Activated naive CD8-positive, alpha-beta T cell (primary cell): ENCODE measurements around the gene SPIRE2.

Experiments used
- H3K27ac Mint-ChIP-seq: one replicate; pipeline ENCODE4 v1.8.0; 2021; ENCODE audit warnings: mixed read lengths
- H3K27me3 Mint-ChIP-seq: one replicate; pipeline ENCODE4 v1.8.0; 2021; ENCODE audit warnings: mixed read lengths
- H3K36me3 Mint-ChIP-seq: one replicate; pipeline ENCODE4 v1.8.0; 2021; ENCODE audit warnings: mixed read lengths
- H3K4me1 Mint-ChIP-seq: one replicate; pipeline ENCODE4 v1.8.0; 2021; ENCODE audit warnings: low read depth, mixed read lengths
- H3K4me3 Mint-ChIP-seq: one replicate; pipeline ENCODE4 v1.8.0; 2021; ENCODE audit warnings: mild to moderate bottlenecking, mixed read lengths
- H3K9me3 Mint-ChIP-seq: one replicate; pipeline ENCODE4 v1.8.0; 2021; ENCODE audit warnings: low read depth, mixed read lengths

Gene SPIRE2

GRCh38 chr16:89903908-89904515 lies 75.7 kb downstream of the SPIRE2 start:
- no peaks in the 10 kb centered on the region for H3K36me3 Mint-ChIP-seq
- no peak overlapping the region for H3K27ac Mint-ChIP-seq
- no peaks in the 10 kb centered on the region for H3K27me3 Mint-ChIP-seq
- H3K4me3 Mint-ChIP-seq: no peak overlapping the region
- no peaks in the 10 kb centered on the region for H3K4me1 Mint-ChIP-seq
- H3K9me3 Mint-ChIP-seq: no peaks in the 10 kb centered on the region

GRCh38 chr16:89904606-89905510 lies 76.6 kb downstream of the SPIRE2 start:
- Mint-ChIP-seq H3K9me3 (no peaks in the 10 kb centered on the region), H3K4me1 (no peaks in the 10 kb centered on the region), H3K4me3 (no peak overlapping the region), H3K36me3 (no peaks in the 10 kb centered on the region), H3K27ac (no peak overlapping the region), H3K27me3 (no peaks in the 10 kb centered on the region)

GRCh38 chr16:89905511-89906139 lies 77.3 kb downstream of the SPIRE2 start:
- Mint-ChIP-seq H3K27me3 (no peaks in the 10 kb centered on the region), H3K27ac (no peak overlapping the region), H3K4me3 (no peak overlapping the region), H3K36me3 (no peaks in the 10 kb centered on the region), H3K9me3 (no peaks in the 10 kb centered on the region), H3K4me1 (no peaks in the 10 kb centered on the region)

DNA sequence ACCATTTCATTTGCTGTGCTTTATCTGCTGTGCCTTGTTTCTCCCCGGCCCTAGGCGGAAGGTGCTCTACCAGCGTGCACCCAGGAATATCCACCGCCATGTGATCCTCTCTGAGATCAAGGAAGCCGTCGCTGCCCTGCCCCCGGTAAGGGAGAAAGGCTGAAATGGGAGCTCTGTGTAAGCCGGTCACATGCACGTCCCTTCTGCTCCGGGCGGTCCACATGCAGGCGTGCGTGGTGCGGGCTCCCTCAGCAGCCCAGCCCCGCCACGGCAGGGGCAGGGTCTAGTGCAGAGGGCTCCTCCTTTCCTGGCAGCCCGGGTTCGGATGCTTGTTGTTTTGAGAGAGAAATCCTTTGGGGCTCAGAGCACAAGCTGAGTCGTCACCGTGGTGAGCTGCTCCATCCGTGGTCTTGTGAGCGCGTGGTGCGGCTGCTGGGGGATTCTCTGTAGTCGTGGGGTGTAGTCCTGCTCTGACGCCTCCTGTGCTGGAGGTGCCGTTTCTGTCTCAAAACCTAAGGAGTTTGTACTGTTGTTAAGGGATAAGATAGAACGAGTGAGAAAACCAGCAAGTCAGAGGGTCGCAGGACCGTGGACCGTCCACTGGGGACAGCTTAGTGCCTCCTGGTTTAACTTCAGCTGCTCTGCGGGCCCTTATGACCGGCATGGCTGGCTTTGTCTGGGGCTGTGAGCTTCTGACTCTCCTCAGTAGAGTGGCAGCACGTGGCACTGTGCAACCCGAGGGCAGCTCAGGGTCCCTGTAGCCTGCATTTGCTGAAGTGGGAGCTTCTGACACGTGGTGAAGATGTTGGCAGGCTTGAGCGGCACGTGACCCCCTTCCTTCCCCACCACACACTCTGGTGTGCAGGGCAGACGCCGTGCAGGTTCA lies 78.1 kb downstream of the SPIRE2 start:
- Mint-ChIP-seq H3K9me3 (no peaks in the 10 kb centered on the region), H3K36me3 (no peaks in the 10 kb centered on the region), H3K4me3 (no peak overlapping the region), H3K27ac (no peak overlapping the region), H3K27me3 (no peaks in the 10 kb centered on the region), H3K4me1 (no peaks in the 10 kb centered on the region)

DNA sequence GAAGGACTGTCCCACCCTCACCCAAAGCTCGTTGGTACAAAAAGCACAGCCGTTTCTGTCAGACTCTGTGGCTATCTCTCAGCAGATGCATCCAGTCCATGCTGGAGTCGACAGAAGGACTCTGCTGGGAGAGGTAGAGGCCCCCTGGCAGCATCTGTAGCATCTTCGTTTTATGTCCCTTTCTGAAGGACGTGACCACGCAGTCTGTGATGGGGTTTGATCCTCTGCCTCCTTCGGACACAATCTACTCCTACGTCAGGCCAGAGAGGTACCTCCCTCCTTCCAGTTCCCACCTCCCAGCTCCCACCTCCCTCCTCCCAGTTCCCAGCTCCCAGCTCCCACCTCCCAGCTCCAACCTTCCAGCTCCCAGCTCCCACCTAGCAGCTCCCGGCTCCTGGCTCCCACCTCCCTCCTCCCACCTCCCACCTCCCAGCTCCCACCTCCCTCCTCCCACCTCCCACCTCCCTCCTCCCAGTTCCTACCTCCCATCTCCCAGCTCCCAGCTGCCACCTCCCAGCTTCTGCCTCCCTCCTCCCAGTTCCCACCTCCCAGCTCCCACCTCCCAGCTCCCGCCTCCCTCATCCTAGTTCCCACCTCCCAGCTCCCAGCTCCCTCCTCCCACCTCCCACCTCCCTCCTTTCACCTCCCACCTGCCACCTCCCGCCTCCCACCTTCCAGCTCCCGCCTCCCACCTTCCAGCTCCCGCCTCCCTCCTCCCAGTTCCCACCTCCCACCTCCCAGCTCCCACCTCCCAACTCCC lies 79.0 kb downstream of the SPIRE2 start:
- Mint-ChIP-seq H3K36me3 (no peaks in the 10 kb centered on the region), H3K4me3 (no peak overlapping the region), H3K27ac (no peak overlapping the region), H3K9me3 (no peaks in the 10 kb centered on the region), H3K4me1 (no peaks in the 10 kb centered on the region), H3K27me3 (no peaks in the 10 kb centered on the region)

DNA sequence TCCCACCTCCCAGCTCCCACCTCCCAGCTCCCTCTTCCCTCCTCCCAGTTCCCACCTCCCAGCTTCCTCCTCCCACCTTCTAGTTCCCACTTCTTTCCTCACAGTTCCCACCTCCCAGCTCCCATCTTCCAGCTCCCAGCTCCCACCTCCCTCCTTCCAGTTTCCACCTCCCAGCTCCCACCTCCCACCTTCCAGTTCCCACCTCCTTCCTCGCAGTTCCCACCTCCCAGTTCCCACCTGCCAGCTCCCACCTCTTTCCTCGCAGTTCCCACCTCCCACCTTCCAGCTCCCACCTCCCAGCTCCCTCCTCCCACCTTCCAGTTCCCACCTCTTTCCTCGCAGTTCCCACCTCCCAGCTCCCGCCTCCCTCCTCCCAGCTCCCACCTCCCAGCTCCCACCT lies 80.0 kb downstream of the SPIRE2 start:
- Mint-ChIP-seq H3K27ac (no peak overlapping the region), H3K4me1 (peaks cover under 1% of the 10 kb centered on the region), H3K27me3 (no peaks in the 10 kb centered on the region), H3K4me3 (no peak overlapping the region), H3K36me3 (peaks cover 2% of the 10 kb centered on the region), H3K9me3 (no peaks in the 10 kb centered on the region)

DNA sequence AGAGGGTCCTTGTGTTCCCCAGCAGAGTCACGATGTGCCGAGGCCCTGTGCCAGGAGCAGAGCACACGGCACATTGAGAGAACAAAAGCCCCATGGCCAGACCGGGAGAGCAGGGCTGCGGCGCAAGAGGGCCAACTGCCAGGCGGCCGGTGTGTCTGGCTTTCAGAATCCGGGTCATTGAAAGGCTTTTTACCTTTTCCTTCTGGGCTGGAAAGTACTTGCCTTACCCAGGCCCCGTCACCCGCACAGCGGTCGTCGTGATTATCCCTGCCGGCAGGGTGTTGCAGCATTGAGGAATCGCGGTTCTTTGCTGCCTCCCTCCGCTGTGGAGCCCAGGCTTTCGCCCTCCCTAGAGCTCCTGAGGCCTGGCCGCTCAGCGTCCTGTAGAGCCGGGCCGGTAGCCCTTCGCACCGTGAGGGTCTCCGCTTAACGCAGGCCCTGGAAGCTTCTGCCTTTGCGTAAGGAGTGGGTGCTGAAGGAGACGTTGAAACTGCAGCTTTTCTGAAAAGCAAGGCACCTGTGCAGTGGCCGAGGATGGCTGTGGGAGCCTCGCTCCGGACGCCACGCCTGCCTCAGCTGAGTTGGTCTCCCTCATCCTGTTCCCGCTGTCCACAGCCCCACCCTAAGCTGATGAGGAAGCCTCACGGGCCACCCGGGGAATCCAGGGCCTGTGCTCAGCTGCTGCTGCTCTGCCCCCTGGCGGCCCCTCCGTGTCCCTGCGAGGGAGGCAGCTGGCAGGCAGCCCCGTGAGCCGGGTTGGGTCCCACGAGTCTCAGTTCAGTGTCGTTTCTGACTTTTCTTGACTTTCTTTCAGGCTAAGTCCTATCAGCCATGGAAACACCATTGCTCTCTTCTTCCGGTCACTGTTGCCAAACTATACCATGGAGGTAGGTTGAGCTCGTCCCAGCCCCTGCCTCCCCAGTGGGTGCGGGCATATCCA lies 81.8 kb downstream of the SPIRE2 start:
- peaks cover 3% of the 10 kb centered on the region for H3K36me3 Mint-ChIP-seq
- no peak overlapping the region for H3K4me3 Mint-ChIP-seq
- no peaks in the 10 kb centered on the region for H3K9me3 Mint-ChIP-seq
- no peak overlapping the region for H3K27ac Mint-ChIP-seq
- H3K27me3 Mint-ChIP-seq: no peaks in the 10 kb centered on the region
- peaks cover 2% of the 10 kb centered on the region for H3K4me1 Mint-ChIP-seq

DNA sequence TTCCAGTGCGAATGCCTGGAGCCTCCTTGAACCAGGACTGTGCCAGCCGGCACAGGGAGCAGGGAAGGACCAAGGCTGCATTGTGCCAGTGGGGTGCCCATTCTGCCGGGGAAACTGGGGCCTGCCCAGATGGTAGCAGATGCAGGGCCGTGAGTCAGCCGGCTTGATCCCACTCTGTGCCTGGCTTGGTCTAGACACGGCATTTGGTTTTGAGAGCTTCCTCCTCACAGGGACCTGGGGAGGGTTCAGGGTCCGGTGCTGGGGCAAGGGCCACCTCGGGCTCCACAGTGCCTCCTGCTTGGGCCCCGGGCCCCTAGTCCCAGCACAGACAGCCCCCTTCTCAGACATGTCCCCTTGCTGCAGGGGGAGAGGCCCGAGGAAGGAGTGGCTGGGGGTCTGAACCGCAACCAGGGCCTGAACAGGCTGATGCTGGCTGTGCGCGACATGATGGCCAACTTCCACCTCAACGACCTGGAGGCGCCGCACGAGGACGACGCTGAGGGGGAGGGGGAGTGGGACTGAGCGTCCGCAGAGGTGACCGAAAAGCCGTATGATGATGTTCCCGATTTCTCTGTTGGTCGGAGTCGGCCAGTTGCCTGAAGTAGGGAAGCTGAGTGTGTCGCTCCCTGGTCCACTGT lies 82.6 kb downstream of the SPIRE2 start:
- Mint-ChIP-seq H3K9me3 (no peaks in the 10 kb centered on the region), H3K27me3 (no peaks in the 10 kb centered on the region), H3K27ac (no peak overlapping the region), H3K4me1 (peaks cover 2% of the 10 kb centered on the region), H3K4me3 (no peak overlapping the region), H3K36me3 (peaks cover 3% of the 10 kb centered on the region)

DNA sequence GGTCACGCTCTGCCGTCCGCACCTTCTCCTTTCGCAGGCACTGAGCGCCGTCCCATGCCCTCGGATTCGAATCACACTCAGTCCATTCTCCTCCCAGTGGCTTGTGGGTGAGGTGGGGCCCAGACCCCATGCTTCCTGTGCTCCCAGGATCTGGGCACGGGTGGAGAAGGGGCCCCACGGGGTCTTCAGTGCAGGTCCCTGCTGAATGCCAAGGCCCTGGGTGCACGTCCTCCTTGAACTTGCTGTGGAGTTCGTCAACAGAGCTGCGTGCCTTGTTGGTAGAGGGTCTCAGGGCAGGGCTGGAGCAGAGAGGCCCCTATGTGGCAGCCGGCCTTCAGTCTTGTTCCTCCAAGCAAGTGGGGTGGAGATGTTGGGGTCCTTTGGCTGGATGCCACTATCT lies 83.1 kb downstream of the SPIRE2 start:
- Mint-ChIP-seq H3K27me3 (no peaks in the 10 kb centered on the region), H3K36me3 (peaks cover 3% of the 10 kb centered on the region), H3K27ac (no peak overlapping the region), H3K4me1 (peaks cover 2% of the 10 kb centered on the region), H3K9me3 (no peaks in the 10 kb centered on the region), H3K4me3 (no peak overlapping the region)

- Mint-ChIP-seq H3K36me3 (peaks cover 3% of the 10 kb centered on the region), H3K4me1 (peaks cover 2% of the 10 kb centered on the region), H3K4me3 (no peak overlapping the region), H3K27ac (no peak overlapping the region), H3K9me3 (no peaks in the 10 kb centered on the region), H3K27me3 (no peaks in the 10 kb centered on the region)
Measured at GRCh38 chr16:89912143-89912542, 83.9 kb downstream of the SPIRE2 start.

GRCh38 chr16:89912627-89913026 lies 84.4 kb downstream of the SPIRE2 start:
- no peak overlapping the region for H3K27ac Mint-ChIP-seq
- no peaks in the 10 kb centered on the region for H3K27me3 Mint-ChIP-seq
- no peak overlapping the region for H3K4me3 Mint-ChIP-seq
- H3K4me1 Mint-ChIP-seq: peaks cover 4% of the 10 kb centered on the region
- H3K9me3 Mint-ChIP-seq: no peaks in the 10 kb centered on the region
- peaks cover 3% of the 10 kb centered on the region for H3K36me3 Mint-ChIP-seq

GRCh38 chr16:89913408-89914387 lies 85.4 kb downstream of the SPIRE2 start:
- Mint-ChIP-seq H3K36me3 (peaks cover 3% of the 10 kb centered on the region), H3K4me1 (peaks cover 8% of the 10 kb centered on the region), H3K4me3 (no peak overlapping the region), H3K27me3 (no peaks in the 10 kb centered on the region), H3K9me3 (no peaks in the 10 kb centered on the region), H3K27ac (no peak overlapping the region)
